GM12873 (cell line): Measurements from ENCODE around the gene PSTPIP1.

Experiments used
- CTCF ChIP-seq: IDR thresholded peaks from 2 replicates; pipeline ENCODE4 v1.5.1; 2012; ENCODE audit warnings: low read depth, mild to moderate bottlenecking, moderate library complexity, low read length, control low read depth; ENCODE audit not compliant: insufficient read depth; ENCODE audit errors: missing control alignments

PSTPIP1 gene

DNA sequence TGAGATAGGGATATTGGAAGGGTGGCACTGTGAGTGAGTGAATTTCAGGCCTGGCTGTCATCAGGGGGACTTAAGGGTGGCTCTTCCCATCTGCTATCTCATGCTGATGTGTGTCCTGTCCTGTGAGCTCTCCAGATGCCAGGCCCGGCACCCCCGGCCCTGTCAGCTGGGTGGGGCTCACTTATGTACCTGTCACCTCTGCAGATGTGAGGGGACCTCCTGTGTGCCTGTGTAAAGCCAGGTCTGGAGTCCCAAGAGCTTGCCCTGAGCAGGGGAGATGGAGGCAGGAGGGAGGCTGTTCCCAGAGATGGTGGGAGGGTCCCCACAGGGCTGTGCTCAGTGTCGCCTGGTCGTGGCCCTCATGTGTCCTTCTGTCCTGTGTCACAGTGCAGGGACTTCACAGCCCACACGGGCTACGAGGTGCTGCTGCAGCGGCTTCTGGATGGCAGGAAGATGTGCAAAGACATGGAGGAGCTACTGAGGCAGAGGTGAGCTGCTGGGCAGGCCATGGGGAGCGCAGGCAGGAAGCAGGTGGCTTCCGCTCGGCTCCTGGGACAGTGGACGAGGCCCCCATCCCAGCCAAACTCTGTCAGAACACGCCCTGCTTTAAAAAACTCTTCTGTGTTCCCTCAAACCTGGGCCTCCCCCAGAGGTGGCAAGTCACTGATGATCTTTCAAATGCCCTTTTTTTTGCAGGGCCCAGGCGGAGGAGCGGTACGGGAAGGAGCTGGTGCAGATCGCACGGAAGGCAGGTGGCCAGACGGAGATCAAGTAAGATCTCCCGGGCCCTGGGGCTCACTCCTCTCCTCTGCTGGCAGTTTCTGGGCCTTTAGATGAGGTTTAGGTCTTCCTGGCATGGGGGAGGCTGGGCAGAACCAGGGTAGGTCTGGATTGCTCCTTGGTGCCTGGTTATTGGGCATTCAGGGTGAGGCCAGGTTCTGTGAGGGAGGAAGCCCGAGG lies 23.1 kb downstream of the PSTPIP1 start:
- no peak for TF ChIP-seq CTCF

DNA sequence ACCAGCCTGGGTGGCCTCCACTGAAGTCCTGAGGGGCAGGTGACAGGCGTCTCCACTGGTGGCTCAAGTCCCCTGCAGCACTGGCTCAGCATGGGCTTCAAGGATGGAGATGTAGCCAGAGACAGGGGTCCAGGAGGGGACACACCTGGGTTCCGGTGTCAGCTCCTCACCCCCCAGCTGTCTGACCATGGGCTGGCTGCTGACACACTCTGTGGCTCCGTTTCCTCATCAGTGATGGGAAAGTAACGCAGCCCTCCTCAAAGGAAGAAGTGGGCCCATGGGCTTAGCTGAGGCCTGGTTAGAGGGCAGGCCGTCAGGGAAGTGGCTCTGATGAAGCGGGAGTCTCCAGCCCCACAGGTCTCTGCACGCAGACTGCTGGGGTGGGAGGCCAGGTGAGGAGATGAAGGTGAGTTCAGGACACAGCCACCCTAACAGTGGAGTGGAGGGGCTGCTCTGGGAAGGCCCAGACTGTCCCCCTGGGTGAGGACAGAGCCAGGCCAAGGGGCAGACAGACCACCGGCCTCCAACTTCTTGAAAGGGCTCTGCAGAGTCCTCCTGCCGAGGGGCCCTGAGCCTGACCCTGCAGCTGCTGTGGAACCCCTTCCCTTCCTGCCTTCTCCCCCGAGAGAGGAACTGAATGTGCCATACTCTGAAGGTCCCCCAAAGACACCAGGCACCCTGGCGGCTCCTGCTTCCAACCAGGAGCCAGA lies 24.0 kb downstream of the PSTPIP1 start:
- no peak for TF ChIP-seq CTCF

GRCh38 chr15:77019521-77020331 lies 24.8 kb downstream of the PSTPIP1 start:
- TF ChIP-seq CTCF, result no peak

DNA sequence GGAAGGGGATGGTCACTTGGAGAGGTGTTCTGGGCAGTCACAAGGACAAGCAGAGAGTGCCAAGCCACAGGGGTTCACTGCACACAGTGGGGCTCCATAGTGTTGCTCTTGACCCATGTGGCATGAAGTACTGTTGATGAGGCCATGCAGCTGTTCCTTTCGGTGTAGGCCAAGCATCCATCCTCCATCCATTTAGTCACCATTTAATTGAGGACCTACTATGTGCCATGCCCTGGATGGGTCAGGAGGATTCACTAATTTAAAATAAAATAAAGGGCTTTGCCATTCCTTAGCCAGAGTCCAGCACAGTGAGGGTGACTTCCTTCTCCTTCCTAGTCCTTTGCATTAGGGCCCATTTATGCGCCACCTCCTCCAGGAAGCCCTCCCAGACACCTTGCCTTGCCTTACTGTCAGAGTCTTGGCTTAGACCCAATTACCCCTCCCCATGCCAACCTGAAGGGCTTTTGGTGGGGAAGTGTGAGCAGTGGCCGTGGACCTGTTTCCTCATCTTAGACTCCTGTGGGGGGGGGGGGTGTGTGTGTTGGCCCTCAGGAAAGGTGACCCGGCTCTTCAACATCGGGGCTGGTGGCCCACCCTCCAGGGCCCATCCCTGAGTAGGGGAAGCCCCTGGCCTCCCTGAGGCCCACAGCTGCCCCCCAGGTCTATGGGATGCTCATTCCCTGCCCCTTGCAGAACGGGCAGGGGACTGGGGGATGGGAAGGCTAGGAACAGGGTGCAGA lies 25.6 kb downstream of the PSTPIP1 start:
- no peak for TF ChIP-seq CTCF

DNA sequence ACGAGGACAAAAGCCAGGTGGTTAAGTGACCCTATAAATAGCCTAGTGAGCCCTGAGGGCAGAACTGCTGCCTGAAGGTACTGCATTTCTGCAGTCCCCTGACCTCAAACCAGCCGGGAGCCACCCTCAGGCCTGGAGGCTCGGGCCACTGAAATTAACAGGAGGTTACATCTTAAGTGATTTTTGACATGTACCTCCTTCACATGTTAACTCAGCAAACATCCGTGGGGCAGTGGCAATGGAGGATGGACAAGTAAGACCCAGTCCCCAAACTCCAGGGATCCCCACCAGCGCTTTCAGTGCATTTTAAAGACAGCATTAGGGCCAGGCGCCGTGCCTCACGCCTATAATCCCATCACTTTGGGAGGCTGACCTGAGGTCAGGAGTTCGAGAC lies 26.2 kb downstream of the PSTPIP1 start:
- TF ChIP-seq CTCF, result no peak

DNA sequence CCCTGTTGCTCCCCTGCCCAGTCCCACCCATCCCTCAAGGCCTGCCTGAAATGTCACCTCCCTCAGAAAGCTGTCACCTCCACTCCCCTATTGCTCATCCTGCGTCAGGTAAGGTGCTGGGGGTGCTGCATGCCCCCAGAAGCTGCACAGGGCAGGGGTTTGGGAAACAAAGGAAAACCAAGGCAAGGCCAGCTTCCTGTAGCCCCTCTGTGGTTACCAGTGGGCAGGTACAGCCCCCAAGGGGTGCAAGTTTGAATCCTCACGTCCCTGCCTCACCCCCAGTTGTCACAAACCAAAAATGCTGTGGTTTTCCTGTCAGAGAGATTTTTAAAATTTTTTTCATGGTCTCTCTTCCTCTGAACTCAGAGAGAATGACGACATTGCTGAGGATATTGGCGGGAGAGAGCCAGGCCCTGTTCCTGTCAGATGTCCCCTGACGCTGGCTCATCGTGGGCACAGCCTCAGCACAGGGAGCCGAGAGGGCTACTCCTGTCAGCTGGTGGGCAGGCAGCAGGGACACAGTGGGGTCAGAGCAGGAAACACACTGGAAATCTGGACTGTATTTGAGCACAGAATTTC lies 27.0 kb downstream of the PSTPIP1 start:
- no peak for TF ChIP-seq CTCF
